Measurements from ENCODE around the gene ANGPTL8. TPM values are rescaled to one million over a fixed set of nuclear protein-coding genes. Genes with fewer than 3 reads are reported as not detected.

The ANGPTL8 gene
- total RNA-seq, 6 donors from 2014 or later = 5.2 TPM; not detected in 5

DNA sequence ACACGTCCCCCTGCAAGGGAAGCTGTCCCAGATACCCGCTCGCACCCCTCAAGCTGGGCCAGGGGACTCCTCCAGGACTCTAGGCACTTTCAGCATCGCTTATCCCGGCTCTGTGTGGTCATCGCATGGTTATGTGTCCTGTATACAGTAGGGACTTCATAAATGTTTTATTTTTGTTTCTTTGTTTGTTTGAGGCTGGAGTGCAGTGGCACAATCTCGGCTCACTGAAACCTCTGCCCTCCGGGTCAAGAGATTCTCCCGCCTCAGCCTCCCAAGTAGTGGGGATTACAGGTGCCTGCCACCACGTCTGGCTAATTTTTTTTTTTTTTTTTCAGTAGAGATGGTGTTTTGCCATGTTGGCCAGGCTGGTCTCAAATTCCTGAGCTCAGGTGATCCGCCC is 7.5 kb downstream of the ANGPTL8 start:
- TF ChIP-seq POLR2AphosphoS5 (IDR thresholded peaks at IDR 0.05) = no peak
- TF ChIP-seq, protein P1, sequence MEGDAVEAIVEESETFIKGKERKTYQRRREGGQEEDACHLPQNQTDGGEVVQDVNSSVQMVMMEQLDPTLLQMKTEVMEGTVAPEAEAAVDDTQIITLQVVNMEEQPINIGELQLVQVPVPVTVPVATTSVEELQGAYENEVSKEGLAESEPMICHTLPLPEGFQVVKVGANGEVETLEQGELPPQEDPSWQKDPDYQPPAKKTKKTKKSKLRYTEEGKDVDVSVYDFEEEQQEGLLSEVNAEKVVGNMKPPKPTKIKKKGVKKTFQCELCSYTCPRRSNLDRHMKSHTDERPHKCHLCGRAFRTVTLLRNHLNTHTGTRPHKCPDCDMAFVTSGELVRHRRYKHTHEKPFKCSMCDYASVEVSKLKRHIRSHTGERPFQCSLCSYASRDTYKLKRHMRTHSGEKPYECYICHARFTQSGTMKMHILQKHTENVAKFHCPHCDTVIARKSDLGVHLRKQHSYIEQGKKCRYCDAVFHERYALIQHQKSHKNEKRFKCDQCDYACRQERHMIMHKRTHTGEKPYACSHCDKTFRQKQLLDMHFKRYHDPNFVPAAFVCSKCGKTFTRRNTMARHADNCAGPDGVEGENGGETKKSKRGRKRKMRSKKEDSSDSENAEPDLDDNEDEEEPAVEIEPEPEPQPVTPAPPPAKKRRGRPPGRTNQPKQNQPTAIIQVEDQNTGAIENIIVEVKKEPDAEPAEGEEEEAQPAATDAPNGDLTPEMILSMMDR (IDR thresholded peaks at IDR 0.05) = no peak
- TF ChIP-seq POLR2A (IDR thresholded peaks at IDR 0.05) = no peak
- TF ChIP-seq EP300 (IDR thresholded peaks at IDR 0.05) = no peak
- no peak for ATAC-seq (ENCODE audit: low FRiP score in 2 of 2)
- DNase-seq = no peak
- Histone ChIP-seq H3K27me3 (no peaks in the 10 kb centered on the region), H3K36me3 (peaks cover 9 to 81% (median 14%) of the 10 kb centered on the region in 4 donors), H3K27ac (peak overlapping the region; percentile 72 to 82 (median 76)), H3K4me1 (peaks cover 22 to 55% (median 46%) of the 10 kb centered on the region in 4 donors), H3K4me3 (no peak overlapping the region), H3K9me3 (no peaks in the 10 kb centered on the region)
- WGBS, 2 donors = 84 to 87% methylated on average over 11 of the region's 11 CpGs

DNA sequence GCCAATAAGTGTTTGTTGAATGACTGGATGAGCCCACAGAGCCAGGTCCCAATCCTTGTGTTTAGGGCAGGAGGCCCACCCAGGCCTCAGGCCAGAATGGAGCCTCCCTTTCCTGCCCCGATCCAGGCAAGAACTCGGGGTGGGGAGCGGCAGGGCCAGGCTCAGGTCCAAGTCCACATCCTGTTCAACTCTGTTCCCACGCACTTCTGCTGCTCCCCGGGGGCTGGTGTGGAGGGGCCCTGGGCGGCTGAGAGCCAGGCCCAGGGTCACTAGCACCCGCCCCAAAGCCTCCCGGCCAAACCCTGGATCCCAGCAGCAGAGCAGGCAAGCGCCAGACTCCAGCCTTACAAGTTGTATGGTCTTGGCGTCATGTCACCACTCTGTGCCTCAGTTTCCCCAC is 8.0 kb downstream of the ANGPTL8 start:
- 72 to 80% methylated on average over 4 to 10 of the region's 10 CpGs for WGBS, 2 donors
- H3K27ac ChIP-seq = peak overlapping the region; percentile 72 to 82 (median 76)
- peak in 1 of 2 donors; percentile 54 for ATAC-seq (ENCODE audit: low FRiP score in 2 of 2)

DNA sequence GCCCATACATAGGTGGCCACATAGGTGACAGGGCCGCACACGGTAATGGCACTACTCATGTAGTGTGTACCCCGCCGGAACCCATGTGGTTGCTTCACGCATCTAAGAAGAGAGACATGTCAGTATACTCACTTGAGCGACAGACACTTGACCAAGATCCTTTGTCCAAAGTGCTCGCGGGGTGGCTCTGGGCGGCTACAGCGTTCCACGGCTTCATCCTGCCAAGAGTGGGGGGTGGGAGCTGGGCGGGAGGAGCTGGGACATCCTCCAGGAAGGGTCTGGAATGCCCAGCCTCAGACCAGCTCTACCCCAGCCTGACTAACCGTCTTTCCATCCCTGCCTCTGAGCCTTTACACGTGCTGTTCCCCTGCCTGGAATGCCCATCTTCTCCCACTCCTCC is 8.5 kb downstream of the ANGPTL8 start:
- ATAC-seq (ENCODE audit: low FRiP score in 2 of 2) (no peak), DNase-seq (peak in 1 of 2 donors; percentile 48)
- WGBS, 2 donors = 58 to 74% methylated on average over 11 to 13 of the region's 14 CpGs
- H3K9me3 ChIP-seq = no peaks in the 10 kb centered on the region
- no peaks in the 10 kb centered on the region for H3K27me3 ChIP-seq
- TF ChIP-seq, protein P1 (IDR thresholded peaks at IDR 0.05) = no peak
- TF ChIP-seq POLR2A (IDR thresholded peaks at IDR 0.05) (no peak), POLR2AphosphoS5 (IDR thresholded peaks at IDR 0.05) (no peak), EP300 (IDR thresholded peaks at IDR 0.05) (no peak)
- H3K36me3 ChIP-seq = peaks cover 11 to 80% (median 22%) of the 10 kb centered on the region in 4 donors
- H3K27ac ChIP-seq = peak overlapping the region; percentile 72 to 82 (median 76)
- H3K4me1 ChIP-seq = peaks cover 27 to 63% (median 53%) of the 10 kb centered on the region in 4 donors
- H3K4me3 ChIP-seq = no peak overlapping the region

More for the DNA sequence above, 8.0 kb downstream of the ANGPTL8 start:
- peak; percentile 52 to 68 for DNase-seq
- no peaks in the 10 kb centered on the region for H3K9me3 ChIP-seq
- H3K27me3 ChIP-seq = no peaks in the 10 kb centered on the region
- TF ChIP-seq, protein P1 (IDR thresholded peaks at IDR 0.05) = no peak
- TF ChIP-seq POLR2A (IDR thresholded peaks at IDR 0.05) (no peak), POLR2AphosphoS5 (IDR thresholded peaks at IDR 0.05) (peak; percentile 73 to 80), EP300 (IDR thresholded peaks at IDR 0.05) (peak in 1 of 4 donors; percentile 62)
- no peak overlapping the region for H3K4me3 ChIP-seq
- peaks cover 23 to 60% (median 50%) of the 10 kb centered on the region in 4 donors for H3K4me1 ChIP-seq
- peaks cover 11 to 81% (median 17%) of the 10 kb centered on the region in 4 donors for H3K36me3 ChIP-seq

DNA sequence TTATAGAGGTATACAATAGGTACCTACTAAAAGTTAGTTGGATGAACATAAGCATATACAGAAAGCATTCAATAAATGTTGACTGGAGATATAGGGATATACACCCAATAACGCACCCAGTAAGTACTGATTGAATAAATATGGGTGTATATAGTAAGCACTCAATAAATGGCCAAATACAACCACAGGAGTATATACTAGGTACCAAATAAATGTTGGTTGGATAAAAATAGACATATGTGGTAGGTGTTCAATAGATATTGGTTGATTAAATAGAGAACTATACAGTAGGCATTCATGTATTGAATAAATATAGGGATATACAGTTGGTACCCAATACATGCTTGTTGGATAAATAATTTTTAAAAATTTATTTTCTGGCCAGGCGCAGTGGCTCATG is 9.4 kb downstream of the ANGPTL8 start:
- Histone ChIP-seq H3K4me1 (peaks cover 29 to 61% (median 54%) of the 10 kb centered on the region in 4 donors), H3K27me3 (no peaks in the 10 kb centered on the region), H3K36me3 (peaks cover 11 to 77% (median 22%) of the 10 kb centered on the region in 4 donors), H3K9me3 (no peaks in the 10 kb centered on the region), H3K27ac (peak overlapping the region; percentile 72 to 82 (median 76)), H3K4me3 (no peak overlapping the region)
- no peak for ATAC-seq (ENCODE audit: low FRiP score in 2 of 2)
- no peak for TF ChIP-seq EP300 (IDR thresholded peaks at IDR 0.05)
- no peak for TF ChIP-seq POLR2A (IDR thresholded peaks at IDR 0.05)
- TF ChIP-seq, protein P1 (IDR thresholded peaks at IDR 0.05) = no peak
- no peak for TF ChIP-seq POLR2AphosphoS5 (IDR thresholded peaks at IDR 0.05)
- DNase-seq = no peak
- 87 to 94% methylated on average over 2 of the region's 2 CpGs for WGBS, 2 donors

DNA sequence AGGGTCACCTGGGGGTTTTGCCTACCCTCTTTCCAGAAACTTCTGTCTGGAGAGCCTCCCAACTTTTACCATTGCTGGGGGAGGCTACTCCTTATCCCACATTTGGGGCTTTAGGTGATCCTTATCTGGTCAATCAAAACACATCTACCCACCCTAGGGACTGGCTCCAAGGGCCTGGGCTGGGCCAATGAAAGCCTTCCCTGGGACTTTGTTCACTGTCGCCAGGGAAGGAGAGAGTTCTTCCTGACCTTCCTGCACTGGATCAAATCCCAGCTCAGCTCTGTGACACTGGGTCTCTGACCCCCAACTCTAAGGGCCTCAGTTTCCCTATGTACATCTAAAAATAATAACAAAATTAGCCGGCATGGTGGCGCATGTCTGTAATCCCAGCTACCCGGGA is 11.8 kb downstream of the ANGPTL8 start:
- Histone ChIP-seq H3K27me3 (no peaks in the 10 kb centered on the region), H3K27ac (peak overlapping the region in 2 of 4 donors; percentile 85 to 88), H3K36me3 (peaks cover 11 to 60% (median 22%) of the 10 kb centered on the region in 4 donors), H3K9me3 (no peaks in the 10 kb centered on the region), H3K4me1 (peaks cover 39 to 58% (median 53%) of the 10 kb centered on the region in 4 donors), H3K4me3 (no peak overlapping the region)
- WGBS, 2 donors = 96 to 97% methylated on average over 4 of the region's 4 CpGs
- DNase-seq (no peak), ATAC-seq (ENCODE audit: low FRiP score in 2 of 2) (no peak)
- TF ChIP-seq, protein P1 (IDR thresholded peaks at IDR 0.05) = no peak
- TF ChIP-seq EP300 (IDR thresholded peaks at IDR 0.05) (no peak), POLR2A (IDR thresholded peaks at IDR 0.05) (no peak), POLR2AphosphoS5 (IDR thresholded peaks at IDR 0.05) (no peak)
